Stimulated activated CD4-positive, alpha-beta T cell treated with anti-CD3 and anti-CD28 coated beads, Interleukin-2, amount 100 ng/mL, for 4 hours (primary cell): ENCODE measurements around the gene FLYWCH1.

Source experiments
- DNase-seq: peaks from one replicate; pipeline ENCODE4 v3.0.0-alpha.2; 2020; ENCODE audit warnings: low read depth

The FLYWCH1 gene

GRCh38 chr16:2950773-2951172, 39.0 kb downstream of the FLYWCH1 start:
- no peak for DNase-seq

GRCh38 chr16:2952679-2953078, 40.9 kb downstream of the FLYWCH1 start:
- DNase-seq, result no peak

- DNase-seq, result no peak
These were observed 42.2 kb downstream of the FLYWCH1 start for GRCh38 chr16:2953706-2954627.

GRCh38 chr16:2954656-2955381, 43.1 kb downstream of the FLYWCH1 start:
- no peak for DNase-seq

GRCh38 chr16:2955438-2955778, 43.7 kb downstream of the FLYWCH1 start:
- DNase-seq, result no peak

- no peak for DNase-seq
These were observed 44.2 kb downstream of the FLYWCH1 start for GRCh38 chr16:2955779-2956578.

GRCh38 chr16:2956579-2956956, 44.8 kb downstream of the FLYWCH1 start:
- no peak for DNase-seq

- no peak for DNase-seq
These were observed 47.5 kb downstream of the FLYWCH1 start for GRCh38 chr16:2959206-2959605.

- no peak for DNase-seq
These were observed 48.7 kb downstream of the FLYWCH1 start for GRCh38 chr16:2960183-2961010.

GRCh38 chr16:2962334-2963073, 50.8 kb downstream of the FLYWCH1 start:
- no peak for DNase-seq

- DNase-seq, result peak; percentile 61
These were observed 51.5 kb downstream of the FLYWCH1 start for GRCh38 chr16:2963074-2963722.

GRCh38 chr16:2963723-2964474, 52.2 kb downstream of the FLYWCH1 start, which contains the start of gene KREMEN2:
Gene KREMEN2 (plus strand): TSS chr16:2964275. CDS start chr16:2964521, 246 bp downstream.
- peak; percentile 48 for DNase-seq

GRCh38 chr16:2964475-2965336, 53.0 kb downstream of the FLYWCH1 start:
- no peak for DNase-seq

- DNase-seq, result no peak
These were observed 54.5 kb downstream of the FLYWCH1 start for GRCh38 chr16:2966043-2966807.

GRCh38 chr16:2966808-2967191, 55.1 kb downstream of the FLYWCH1 start:
- no peak for DNase-seq

GRCh38 chr16:2967211-2967631, 55.5 kb downstream of the FLYWCH1 start:
- DNase-seq, result no peak

GRCh38 chr16:2967721-2968161, 56.0 kb downstream of the FLYWCH1 start:
- DNase-seq, result no peak

GRCh38 chr16:2968368-2968737, 56.6 kb downstream of the FLYWCH1 start:
- DNase-seq, result no peak
